Prostate gland (tissue), 2 donors: Measurements from ENCODE around the gene SULT1C4. TPM values are rescaled to one million over a fixed set of nuclear protein-coding genes. Genes with fewer than 3 reads are reported as not detected.

ENCODE experiments used
- DNase-seq: peaks from one replicate; pipeline ENCODE4 v3.0.0-alpha.2; 2019; ENCODE audit warnings: low spot score
- H3K27ac ChIP-seq, 2 donors: fragments of 200-600 bp; sonication (generic); 2 replicates each; pipeline ENCODE4 v1.5.1; 2017 to 2019
- H3K27me3 ChIP-seq: fragments of 200-600 bp; sonication (generic); replicated peaks from 2 replicates; pipeline ENCODE4 v1.5.1; 2019; ENCODE audit not compliant: insufficient read depth
- H3K36me3 ChIP-seq, 2 donors: fragments of 200-600 bp; sonication (generic); 1 replicate in 1 of 2; 2 replicates in 1 of 2; pipeline versions ENCODE4 v1.5.1 to v1.8.1; 2017 to 2019
- H3K4me1 ChIP-seq: fragments of 200-600 bp; sonication (generic); replicated peaks from 2 replicates; pipeline ENCODE4 v1.5.1; 2019
- H3K4me3 ChIP-seq, 2 donors: fragments of 200-600 bp; sonication (generic); 2 replicates each; pipeline ENCODE4 v1.5.1; 2017 to 2019
- H3K9me3 ChIP-seq: fragments of 200-600 bp; sonication (generic); 2 replicates; pipeline ENCODE4 v1.5.1; 2017
- POLR2A ChIP-seq: fragments of 450-650 bp; IDR thresholded peaks from one replicate; pipeline ENCODE4 v1.6.1; 2016; ENCODE audit warnings: antibody characterized with exemption, mild to moderate bottlenecking
- POLR2AphosphoS5 ChIP-seq: sonication (generic); formaldehyde crosslinking; IDR thresholded peaks from one replicate; pipeline ENCODE4 v1.6.1; 2017; ENCODE audit warnings: antibody characterized with exemption
- WGBS: methylation state at CpG from one replicate; pipeline ENCODE4 v1.1.5; 2018; 5-methylcytosine and 5-hydroxymethylcytosine counted together
- intact Hi-C: fragments of 100-400 bp; cut with DNase I; formaldehyde crosslinking; loops from one replicate; pipeline ENCODE4 v1.14.2; 2022
- total RNA-seq, 2 donors: library from RNA; depleted of rRNA; stranded (reverse); fragments of >200 nt; gene quantifications; one replicate each; pipeline ENCODE4 v1.1.0, GENCODE V29; 2016
- TF ChIP-seq, protein P1 (sequence below), 4 experiments: fragments of 200-600 bp in 2 of 4; fragments of 450-650 bp in 2 of 4; sonication (generic) in 2 of 4; IDR thresholded peaks; 1 replicate in 3 of 4; 2 replicates in 1 of 4; pipeline ENCODE4 v1.5.1; 2016 to 2019; ENCODE audit warnings: antibody characterized with exemption in 4 of 4, mild to moderate bottlenecking in 2 of 4, moderate library complexity in 2 of 4

Gene SULT1C4
- total RNA-seq, 2 donors from 2014 or later = 2.2 TPM; not detected in 1

DNA sequence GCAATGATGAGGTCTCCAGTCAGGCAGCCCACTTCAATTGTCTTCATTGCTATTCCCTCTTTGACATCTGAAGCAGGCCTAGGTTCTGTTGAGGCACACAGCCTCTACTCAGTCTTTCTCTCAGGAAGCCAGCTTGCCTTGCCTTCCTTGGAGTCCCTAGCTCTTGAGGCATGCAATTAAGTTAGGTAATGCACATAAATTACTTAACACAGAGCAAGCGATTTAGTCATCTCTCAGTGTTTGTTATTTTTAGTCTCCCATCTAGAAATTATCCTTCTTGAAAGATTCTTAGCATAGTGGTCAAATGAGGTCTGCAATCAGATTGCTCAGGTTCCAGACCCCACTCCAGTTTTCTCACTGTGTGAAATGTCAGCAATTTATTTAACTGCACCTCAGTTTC lies 32.0 kb downstream of the SULT1C4 start:
- Histone ChIP-seq H3K27ac (no peak overlapping the region), H3K27me3 (no peaks in the 10 kb centered on the region), H3K36me3 (no peaks in the 10 kb centered on the region), H3K4me3 (no peak overlapping the region), H3K4me1 (no peaks in the 10 kb centered on the region), H3K9me3 (no peaks in the 10 kb centered on the region)
- intact Hi-C loops = no loop called here
- no peak for DNase-seq
- TF ChIP-seq POLR2AphosphoS5 (no peak), POLR2A (no peak)
- TF ChIP-seq, protein P1, sequence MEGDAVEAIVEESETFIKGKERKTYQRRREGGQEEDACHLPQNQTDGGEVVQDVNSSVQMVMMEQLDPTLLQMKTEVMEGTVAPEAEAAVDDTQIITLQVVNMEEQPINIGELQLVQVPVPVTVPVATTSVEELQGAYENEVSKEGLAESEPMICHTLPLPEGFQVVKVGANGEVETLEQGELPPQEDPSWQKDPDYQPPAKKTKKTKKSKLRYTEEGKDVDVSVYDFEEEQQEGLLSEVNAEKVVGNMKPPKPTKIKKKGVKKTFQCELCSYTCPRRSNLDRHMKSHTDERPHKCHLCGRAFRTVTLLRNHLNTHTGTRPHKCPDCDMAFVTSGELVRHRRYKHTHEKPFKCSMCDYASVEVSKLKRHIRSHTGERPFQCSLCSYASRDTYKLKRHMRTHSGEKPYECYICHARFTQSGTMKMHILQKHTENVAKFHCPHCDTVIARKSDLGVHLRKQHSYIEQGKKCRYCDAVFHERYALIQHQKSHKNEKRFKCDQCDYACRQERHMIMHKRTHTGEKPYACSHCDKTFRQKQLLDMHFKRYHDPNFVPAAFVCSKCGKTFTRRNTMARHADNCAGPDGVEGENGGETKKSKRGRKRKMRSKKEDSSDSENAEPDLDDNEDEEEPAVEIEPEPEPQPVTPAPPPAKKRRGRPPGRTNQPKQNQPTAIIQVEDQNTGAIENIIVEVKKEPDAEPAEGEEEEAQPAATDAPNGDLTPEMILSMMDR (IDR thresholded peaks at IDR 0.05) = no peak
- 76% methylated on average over 1 of the region's 1 CpG for WGBS

DNA sequence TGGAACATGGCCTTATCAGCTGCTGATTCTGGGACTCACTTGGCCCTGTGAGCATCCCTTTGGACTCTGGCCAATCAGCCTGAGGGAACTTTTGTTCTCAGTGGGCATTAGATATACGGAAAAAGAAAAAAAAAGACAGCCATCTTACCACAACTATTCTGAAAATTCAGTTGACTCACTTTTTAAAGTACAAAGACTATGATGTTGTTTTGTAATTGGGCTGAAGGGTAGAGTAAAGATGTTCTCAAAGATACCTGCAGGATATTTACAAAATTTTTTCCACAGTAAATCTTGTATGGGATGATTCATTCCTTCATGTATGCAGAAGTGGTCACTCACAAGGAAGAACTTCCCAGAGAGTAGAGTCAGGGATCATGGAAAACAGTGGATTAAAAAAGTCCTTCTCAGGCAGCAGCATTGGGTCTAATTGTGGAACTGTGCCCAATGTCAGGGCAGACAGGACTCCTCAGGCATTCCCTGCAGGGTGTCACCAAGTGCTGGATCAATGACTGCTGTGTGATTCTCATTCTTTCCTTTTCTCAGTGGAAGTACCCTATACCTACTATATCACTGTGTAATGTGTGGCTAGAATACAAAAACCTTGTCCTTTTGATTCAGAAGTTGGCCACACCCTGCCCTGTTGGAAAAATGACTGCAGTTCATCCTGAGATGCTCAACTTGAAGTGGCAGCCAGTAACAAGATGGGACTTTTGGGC lies 35.4 kb downstream of the SULT1C4 start:
- DNase-seq = no peak
- Histone ChIP-seq H3K9me3 (no peaks in the 10 kb centered on the region), H3K27ac (no peak overlapping the region), H3K36me3 (no peaks in the 10 kb centered on the region), H3K4me3 (no peak overlapping the region), H3K27me3 (no peaks in the 10 kb centered on the region), H3K4me1 (no peaks in the 10 kb centered on the region)
- 33% methylated on average over 1 of the region's 1 CpG for WGBS
- intact Hi-C loops = no loop called here
- TF ChIP-seq, protein P1 (IDR thresholded peaks at IDR 0.05) = no peak
- TF ChIP-seq POLR2AphosphoS5 (no peak), POLR2A (no peak)

DNA sequence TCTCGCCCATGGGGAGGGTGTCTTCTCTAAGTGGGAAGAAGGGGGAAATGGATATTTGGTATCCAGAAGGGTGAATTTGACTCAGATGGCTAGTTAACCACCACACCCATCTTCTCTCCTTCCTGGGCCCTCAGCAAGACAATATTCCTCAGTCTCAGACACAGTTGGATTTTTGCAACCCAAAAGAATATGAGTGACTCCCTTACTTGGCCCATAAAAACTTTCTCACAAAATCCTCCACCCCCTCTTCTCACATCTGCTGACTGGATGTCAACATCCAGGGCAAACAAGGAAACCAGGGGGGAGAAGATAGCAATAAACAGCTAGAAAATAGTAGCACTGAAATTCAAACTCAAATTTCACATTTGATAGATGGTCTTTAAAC lies 35.9 kb downstream of the SULT1C4 start:
- Histone ChIP-seq H3K36me3 (no peaks in the 10 kb centered on the region), H3K27me3 (no peaks in the 10 kb centered on the region), H3K27ac (no peak overlapping the region), H3K4me1 (no peaks in the 10 kb centered on the region), H3K9me3 (no peaks in the 10 kb centered on the region), H3K4me3 (no peak overlapping the region)
- no peak for DNase-seq
- TF ChIP-seq POLR2A (no peak), POLR2AphosphoS5 (no peak)
- TF ChIP-seq, protein P1 (IDR thresholded peaks at IDR 0.05) = no peak
- 85% methylated on average over 1 of the region's 1 CpG for WGBS
- intact Hi-C loops = no loop called here

DNA sequence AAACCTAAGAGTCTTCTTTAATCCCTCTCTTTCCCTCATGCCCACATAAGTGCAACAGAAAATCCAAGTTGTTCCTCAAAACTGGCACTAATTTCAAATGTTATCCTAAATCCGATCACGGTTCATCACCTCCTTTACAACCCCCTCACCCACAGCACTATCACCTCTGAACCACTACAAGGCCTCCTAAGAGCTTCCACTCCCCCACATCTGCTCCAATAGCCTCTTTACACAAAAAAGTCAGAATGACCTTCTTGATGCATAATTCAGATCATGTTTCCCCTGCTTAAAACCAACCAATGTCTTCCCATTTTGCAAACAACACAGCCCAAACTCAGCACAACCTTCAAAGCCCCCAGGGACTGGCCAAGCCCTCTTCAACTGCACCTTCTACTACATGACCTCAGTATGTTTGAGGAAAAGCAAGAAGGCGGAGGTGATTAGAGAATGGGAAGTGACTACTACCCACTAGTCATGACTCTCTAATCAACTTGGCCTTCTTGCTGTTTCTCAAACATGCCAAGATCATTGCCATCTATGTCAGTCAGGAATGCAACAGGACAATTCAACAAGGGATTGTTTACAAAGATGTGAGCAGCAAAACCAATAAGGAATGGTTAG lies 36.6 kb downstream of the SULT1C4 start:
- TF ChIP-seq POLR2AphosphoS5 = no peak
- no peak for TF ChIP-seq POLR2A
- TF ChIP-seq, protein P1 (IDR thresholded peaks at IDR 0.05) = no peak
- DNase-seq = no peak
- no peaks in the 10 kb centered on the region for H3K9me3 ChIP-seq
- 91% methylated on average over 3 of the region's 3 CpGs for WGBS
- H3K4me1 ChIP-seq = no peaks in the 10 kb centered on the region
- H3K4me3 ChIP-seq = no peak overlapping the region
- H3K27me3 ChIP-seq = no peaks in the 10 kb centered on the region
- H3K27ac ChIP-seq = no peak overlapping the region
- no peaks in the 10 kb centered on the region for H3K36me3 ChIP-seq
- intact Hi-C loops = no loop called here

DNA sequence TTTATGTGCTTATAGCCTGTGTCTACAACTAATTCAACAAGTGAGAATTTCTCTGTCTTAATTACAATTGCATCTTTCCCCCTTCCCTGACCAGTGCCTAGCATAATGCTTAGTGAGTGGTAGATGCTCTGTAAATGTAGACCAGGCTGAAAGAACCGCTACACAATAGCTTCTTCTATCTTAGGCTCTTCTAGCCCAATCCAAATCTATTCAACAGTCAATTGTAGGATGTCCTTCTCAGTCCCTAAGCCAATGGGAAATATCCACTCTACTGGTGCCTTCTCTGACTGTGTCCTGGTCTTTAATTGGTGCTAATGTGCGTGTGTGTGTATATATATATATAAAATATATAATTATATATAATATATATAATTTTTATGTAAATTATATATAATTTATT lies 37.2 kb downstream of the SULT1C4 start:
- Histone ChIP-seq H3K27ac (no peak overlapping the region), H3K4me1 (no peaks in the 10 kb centered on the region), H3K27me3 (no peaks in the 10 kb centered on the region), H3K36me3 (no peaks in the 10 kb centered on the region), H3K4me3 (no peak overlapping the region), H3K9me3 (no peaks in the 10 kb centered on the region)
- intact Hi-C loops = no loop called here
- no peak for TF ChIP-seq POLR2AphosphoS5
- no peak for TF ChIP-seq POLR2A
- TF ChIP-seq, protein P1 (IDR thresholded peaks at IDR 0.05) = no peak
- DNase-seq = no peak
- WGBS = 98% methylated on average over 2 of the region's 2 CpGs
